GM06990 (cell line): Measurements from ENCODE around the gene TMEM185B.
"Not testable (repeated sequence)": the region's sequence is repeated elsewhere in the genome, so short reads cannot be mapped to it uniquely, and the experiment has no call there.

ENCODE experiments used
- DNase-seq: peaks from one replicate; pipeline ENCODE4 v3.0.0-alpha.2; 2011; ENCODE audit not compliant: insufficient read length; ENCODE audit errors: extremely low read depth
- H3K27me3 ChIP-seq: replicated peaks from 2 replicates; pipeline ENCODE4 v1.6.0; 2011; ENCODE audit warnings: low read length; ENCODE audit not compliant: control insufficient read depth, insufficient read depth
- H3K36me3 ChIP-seq: 2 replicates; pipeline ENCODE4 v1.5.1; 2011; ENCODE audit warnings: low read length; ENCODE audit not compliant: control insufficient read depth, insufficient read depth
- H3K4me3 ChIP-seq: replicated peaks from 2 replicates; pipeline ENCODE4 v1.5.1; 2011; ENCODE audit warnings: low read depth, mild to moderate bottlenecking, control low read depth, low read length
- CTCF ChIP-seq: IDR thresholded peaks from 2 replicates; pipeline ENCODE4 v1.5.1; 2011; ENCODE audit warnings: low read length, control low read depth, mild to moderate bottlenecking, inconsistent platforms; ENCODE audit not compliant: insufficient read depth, poor library complexity, severe bottlenecking

The TMEM185B gene

GRCh38 chr2:120204945-120205670, 18.1 kb downstream of the TMEM185B start:
- Histone ChIP-seq H3K27me3 (no peaks in the 10 kb centered on the region), H3K36me3 (no peaks in the 10 kb centered on the region), H3K4me3 (no peak overlapping the region)
- no peak for TF ChIP-seq CTCF
- no peak for DNase-seq

- TF ChIP-seq CTCF: no peak
- no peaks in the 10 kb centered on the region for H3K27me3 ChIP-seq
- H3K4me3 ChIP-seq: no peak overlapping the region
- H3K36me3 ChIP-seq: no peaks in the 10 kb centered on the region
- DNase-seq: no peak
Observed at GRCh38 chr2:120204417-120204816, 18.8 kb downstream of the TMEM185B start.

- no peak for DNase-seq
- peak; percentile 2 for TF ChIP-seq CTCF
- Histone ChIP-seq H3K27me3 (no peaks in the 10 kb centered on the region), H3K4me3 (no peak overlapping the region), H3K36me3 (no peaks in the 10 kb centered on the region)
Observed at GRCh38 chr2:120204022-120204405, 19.2 kb downstream of the TMEM185B start.

GRCh38 chr2:120203251-120204021, 19.8 kb downstream of the TMEM185B start:
- H3K27me3 ChIP-seq: no peaks in the 10 kb centered on the region
- no peak overlapping the region for H3K4me3 ChIP-seq
- TF ChIP-seq CTCF: no peak
- DNase-seq: no peak
- no peaks in the 10 kb centered on the region for H3K36me3 ChIP-seq

GRCh38 chr2:120199817-120200459, 23.3 kb downstream of the TMEM185B start:
- not testable (repeated sequence) for H3K27me3 ChIP-seq, H3K36me3 ChIP-seq, H3K4me3 ChIP-seq, DNase-seq

GRCh38 chr2:120195553-120195952, 27.6 kb downstream of the TMEM185B start:
- H3K36me3 ChIP-seq: no peaks in the 10 kb centered on the region
- H3K27me3 ChIP-seq: no peaks in the 10 kb centered on the region
- DNase-seq: no peak
- H3K4me3 ChIP-seq: no peak overlapping the region
- TF ChIP-seq CTCF: no peak
